Stimulated activated memory B cell treated with anti-CD40 and anti-IgM and Interleukin-4, amounts not matched to agents 10 μg/mL and 1 μg/mL and 100 μg/mL, for 72 hours (primary cell): ENCODE measurements around the gene TRAF1.

Source experiments
- ATAC-seq: fragments of 150-1000 bp; cut with Tn5 transposase; 2 replicates; pipeline ENCODE4 v1.10.0; 2021
- H3K27ac Mint-ChIP-seq: one replicate; pipeline ENCODE4 v1.8.0; 2022; ENCODE audit warnings: mild to moderate bottlenecking, mixed read lengths
- H3K27me3 Mint-ChIP-seq: one replicate; pipeline ENCODE4 v1.8.0; 2022; ENCODE audit warnings: mixed read lengths
- H3K36me3 Mint-ChIP-seq: one replicate; pipeline ENCODE4 v1.8.0; 2022; ENCODE audit warnings: mixed read lengths
- H3K4me1 Mint-ChIP-seq: one replicate; pipeline ENCODE4 v1.8.0; 2022; ENCODE audit warnings: mixed read lengths
- H3K4me3 Mint-ChIP-seq: one replicate; pipeline ENCODE4 v1.8.0; 2022; ENCODE audit warnings: mild to moderate bottlenecking, moderate library complexity, mixed read lengths
- H3K9me3 Mint-ChIP-seq: one replicate; pipeline ENCODE4 v1.8.0; 2022; ENCODE audit warnings: mixed read lengths

The TRAF1 gene

GRCh38 chr9:120893611-120894307, 32.8 kb downstream of the TRAF1 start:
- H3K4me3 Mint-ChIP-seq = peak overlapping the region; percentile 50
- peak; percentile 28 for ATAC-seq
- no peaks in the 10 kb centered on the region for H3K27me3 Mint-ChIP-seq
- peaks cover 5% of the 10 kb centered on the region for H3K36me3 Mint-ChIP-seq
- H3K4me1 Mint-ChIP-seq = peaks cover 50% of the 10 kb centered on the region
- peak overlapping the region; percentile 93 for H3K27ac Mint-ChIP-seq
- H3K9me3 Mint-ChIP-seq = no peaks in the 10 kb centered on the region

DNA sequence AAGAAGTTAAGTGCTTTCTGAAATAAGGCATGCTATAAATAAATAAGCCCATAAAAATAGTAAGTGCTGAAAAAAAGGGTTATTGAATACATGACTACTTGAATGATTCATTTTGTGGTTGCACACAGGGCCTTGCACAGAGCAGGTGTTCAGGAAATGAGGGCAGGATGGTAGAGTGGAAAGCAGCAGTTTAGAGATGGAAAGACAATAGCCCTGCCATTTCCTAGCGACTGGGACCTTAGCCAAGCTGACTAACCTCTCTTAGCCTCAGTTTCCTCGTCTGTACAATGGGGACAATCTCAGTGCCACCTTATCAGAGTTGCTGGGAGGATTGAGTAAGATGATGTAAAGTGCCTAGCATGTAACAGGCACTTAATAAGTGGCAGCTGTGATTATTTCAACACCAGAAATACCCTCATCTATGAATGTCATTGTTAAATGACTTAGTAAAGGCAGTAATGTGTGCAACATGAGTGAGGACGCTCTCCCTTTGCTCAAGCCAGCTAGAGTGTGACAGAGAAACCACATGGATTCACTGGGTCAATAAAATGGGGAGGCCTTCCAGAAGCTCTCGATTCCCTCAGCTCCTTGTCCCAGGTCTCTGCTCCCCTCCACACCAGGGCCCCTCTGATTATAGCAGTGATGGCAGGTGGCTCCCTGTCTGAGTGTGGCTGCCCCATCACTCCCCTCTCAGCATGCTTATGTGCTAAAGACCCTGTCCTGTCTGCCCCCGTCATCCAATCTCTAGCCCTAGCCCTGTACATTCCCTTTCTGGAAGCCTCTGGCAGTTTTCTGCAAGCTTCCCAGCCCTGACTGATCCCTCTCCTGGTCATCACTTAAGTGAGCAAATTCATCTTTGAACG, 33.6 kb downstream of the TRAF1 start:
- Mint-ChIP-seq H3K27ac (peak overlapping the region; percentile 93), H3K27me3 (no peaks in the 10 kb centered on the region), H3K4me1 (peaks cover 50% of the 10 kb centered on the region), H3K4me3 (peak overlapping the region; percentile 50), H3K36me3 (peaks cover 5% of the 10 kb centered on the region), H3K9me3 (no peaks in the 10 kb centered on the region)
- peak; percentile 90 for ATAC-seq

- Mint-ChIP-seq H3K4me3 (peak overlapping the region; percentile 2), H3K27ac (peak overlapping the region; percentile 93), H3K9me3 (no peaks in the 10 kb centered on the region), H3K27me3 (no peaks in the 10 kb centered on the region), H3K4me1 (peaks cover 48% of the 10 kb centered on the region), H3K36me3 (peaks cover 5% of the 10 kb centered on the region)
- ATAC-seq = peak; percentile 79
These were observed 34.5 kb downstream of the TRAF1 start for GRCh38 chr9:120891884-120892747.

DNA sequence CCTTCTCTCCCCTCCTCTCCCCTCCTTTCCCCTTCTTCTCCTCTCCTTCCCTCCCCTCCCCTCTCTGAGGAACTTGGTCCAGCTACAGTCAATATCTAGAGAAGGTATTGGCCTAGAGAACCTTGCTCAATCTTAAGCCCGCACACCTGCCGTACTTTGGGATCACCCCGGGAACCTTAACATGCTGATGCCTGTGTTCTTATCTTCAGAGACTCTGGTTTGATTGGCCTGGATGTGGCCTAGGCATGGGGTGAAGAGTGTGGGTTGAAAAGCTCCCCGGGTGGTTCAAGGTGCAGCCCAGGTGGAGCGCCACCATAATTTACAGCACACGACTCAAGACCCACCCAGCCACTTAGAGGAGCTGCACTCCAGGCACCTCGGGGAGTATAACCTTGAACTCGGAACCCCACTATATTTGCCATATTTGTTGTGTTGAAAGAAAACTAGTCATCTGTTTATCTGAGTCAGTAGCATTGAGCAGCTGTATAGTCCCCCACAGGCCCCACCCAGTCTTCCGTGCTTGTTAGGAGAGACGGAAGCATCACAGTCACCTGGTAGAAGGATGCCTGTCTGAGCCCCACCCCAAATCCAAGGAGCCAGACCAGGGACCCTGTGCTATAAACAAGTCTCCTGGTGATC, 35.2 kb downstream of the TRAF1 start:
- Mint-ChIP-seq H3K4me1 (peaks cover 50% of the 10 kb centered on the region), H3K4me3 (no peak overlapping the region), H3K9me3 (no peaks in the 10 kb centered on the region), H3K27me3 (no peaks in the 10 kb centered on the region), H3K27ac (peak overlapping the region; percentile 93), H3K36me3 (no peaks in the 10 kb centered on the region)
- ATAC-seq = no peak

DNA sequence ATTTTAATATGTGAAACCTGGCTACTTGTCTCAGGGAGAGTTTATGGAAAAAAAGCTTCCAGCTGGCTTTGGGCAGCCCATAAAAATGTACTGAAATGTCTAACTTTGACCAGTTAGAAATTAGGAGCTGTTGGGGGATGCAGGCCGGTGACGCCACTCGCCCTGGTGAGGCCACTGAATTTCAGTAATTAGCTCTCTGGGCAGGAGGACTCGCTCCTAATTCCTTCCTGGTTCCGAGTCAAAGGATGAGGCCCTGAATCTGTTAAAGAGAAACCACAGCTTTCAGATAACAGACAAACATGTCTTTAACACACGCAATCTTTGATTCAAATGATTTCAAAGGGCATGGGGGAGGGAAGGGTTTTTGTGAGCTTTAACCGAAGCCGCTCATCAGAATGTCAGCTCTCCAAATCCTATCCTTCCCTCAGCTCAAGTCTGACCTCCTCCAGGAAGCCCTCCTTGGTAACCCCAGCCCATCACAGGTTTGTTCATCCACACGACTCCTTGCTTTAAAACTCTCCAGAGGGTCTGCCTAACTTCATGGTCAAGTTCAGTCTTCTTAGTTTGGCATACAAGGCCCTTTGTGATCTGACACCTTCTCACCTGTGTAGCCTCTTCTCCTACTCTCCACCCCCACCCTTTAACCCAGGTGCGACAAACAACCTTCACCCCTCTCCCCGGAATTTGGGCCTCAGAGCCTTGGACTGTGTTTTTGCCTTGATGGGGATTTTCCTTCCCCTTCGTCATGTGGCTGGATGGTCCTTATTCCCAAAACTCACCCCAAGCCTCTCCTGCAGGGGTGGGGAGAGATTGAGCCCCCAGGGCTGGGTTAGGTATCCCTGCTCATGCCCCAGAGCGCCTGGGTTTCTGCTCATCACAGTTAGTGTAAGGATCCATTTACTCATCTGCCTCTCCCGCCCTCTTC, 36.0 kb downstream of the TRAF1 start:
- no peak for ATAC-seq
- H3K4me1 Mint-ChIP-seq = peaks cover 58% of the 10 kb centered on the region
- peak overlapping the region; percentile 93 for H3K27ac Mint-ChIP-seq
- no peaks in the 10 kb centered on the region for H3K9me3 Mint-ChIP-seq
- no peak overlapping the region for H3K4me3 Mint-ChIP-seq
- no peaks in the 10 kb centered on the region for H3K36me3 Mint-ChIP-seq
- H3K27me3 Mint-ChIP-seq = no peaks in the 10 kb centered on the region

- no peaks in the 10 kb centered on the region for H3K9me3 Mint-ChIP-seq
These were observed 36.9 kb downstream of the TRAF1 start for GRCh38 chr9:120889606-120890271.

DNA sequence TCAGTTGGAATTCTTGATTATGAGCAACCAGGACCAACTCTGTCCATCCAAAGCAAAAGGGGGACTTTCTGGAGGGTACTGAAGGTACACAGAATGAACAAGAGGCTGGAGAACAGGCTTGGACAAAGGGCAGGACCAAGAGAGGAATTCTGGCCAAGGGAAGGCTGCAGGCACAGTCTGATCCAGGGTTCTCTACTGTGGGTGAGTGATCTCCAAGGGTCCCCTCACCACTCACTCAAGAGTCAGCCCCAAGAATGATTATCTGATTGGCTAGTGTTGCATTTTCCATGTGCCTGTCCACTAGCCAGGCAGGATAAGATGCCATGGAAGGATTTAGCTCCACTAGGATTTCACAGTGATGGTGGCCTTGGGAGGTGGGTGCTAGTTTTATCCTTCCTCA, 38.0 kb downstream of the TRAF1 start:
- Mint-ChIP-seq H3K27me3 (no peaks in the 10 kb centered on the region), H3K36me3 (no peaks in the 10 kb centered on the region), H3K27ac (no peak overlapping the region), H3K4me3 (no peak overlapping the region), H3K4me1 (peaks cover 56% of the 10 kb centered on the region), H3K9me3 (no peaks in the 10 kb centered on the region)
- ATAC-seq = no peak

More at GRCh38 chr9:120889606-120890271, 36.9 kb downstream of the TRAF1 start:
- H3K27ac Mint-ChIP-seq = peak overlapping the region; percentile 93
- H3K36me3 Mint-ChIP-seq = no peaks in the 10 kb centered on the region
- H3K4me1 Mint-ChIP-seq = peaks cover 59% of the 10 kb centered on the region
- H3K27me3 Mint-ChIP-seq = no peaks in the 10 kb centered on the region
- no peak overlapping the region for H3K4me3 Mint-ChIP-seq
- no peak for ATAC-seq

DNA sequence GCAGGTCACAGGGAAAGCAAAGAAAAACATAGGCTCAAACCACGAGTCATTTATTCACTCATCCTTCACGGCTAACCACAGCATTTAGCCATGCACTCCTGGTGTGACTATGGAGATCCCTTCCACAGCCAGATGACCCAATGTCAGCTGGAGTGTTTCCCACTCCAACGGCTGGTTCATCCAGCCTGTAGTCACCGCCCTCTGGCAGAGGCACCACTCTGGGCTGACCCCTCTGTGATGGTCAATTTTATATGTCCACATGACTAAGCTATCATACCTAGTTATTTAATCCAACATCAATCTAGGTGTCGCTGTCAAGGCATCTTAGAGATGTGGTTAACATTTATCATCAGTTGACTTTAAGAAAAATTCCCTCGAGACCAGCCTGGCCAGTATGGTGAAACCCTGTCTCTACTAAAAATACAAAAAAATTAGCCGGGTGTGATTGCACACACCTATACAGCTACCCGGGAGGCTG, 40.1 kb downstream of the TRAF1 start:
- Mint-ChIP-seq H3K4me1 (peaks cover 41% of the 10 kb centered on the region), H3K27ac (peak overlapping the region; percentile 66), H3K9me3 (no peaks in the 10 kb centered on the region), H3K36me3 (no peaks in the 10 kb centered on the region), H3K27me3 (peaks cover 5% of the 10 kb centered on the region), H3K4me3 (no peak overlapping the region)
- peak; percentile 58 for ATAC-seq

GRCh38 chr9:120885958-120886357, 40.6 kb downstream of the TRAF1 start:
- Mint-ChIP-seq H3K27ac (peak overlapping the region; percentile 66), H3K9me3 (no peaks in the 10 kb centered on the region), H3K27me3 (peaks cover 11% of the 10 kb centered on the region), H3K36me3 (no peaks in the 10 kb centered on the region), H3K4me3 (no peak overlapping the region), H3K4me1 (peaks cover 35% of the 10 kb centered on the region)
- peak; percentile 12 for ATAC-seq

DNA sequence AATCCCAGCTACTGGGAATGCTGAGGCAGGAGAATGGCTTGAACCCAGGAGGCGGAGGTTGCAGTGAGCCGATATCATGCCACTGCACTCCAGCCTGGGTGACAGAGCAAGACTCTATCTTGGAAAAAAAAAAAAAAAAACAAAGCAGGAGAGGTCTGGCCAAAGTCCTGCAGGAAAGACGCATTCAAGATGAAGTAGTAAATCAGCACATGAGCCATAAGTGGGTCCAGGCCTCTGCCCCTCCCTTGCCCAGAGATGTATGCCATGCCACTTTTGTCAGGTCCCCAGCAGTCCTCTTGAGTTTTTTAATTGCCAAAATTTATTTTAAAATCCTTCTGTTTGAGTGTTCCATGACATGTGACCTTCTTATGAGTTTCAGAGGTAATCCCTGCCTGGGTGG, 41.1 kb downstream of the TRAF1 start:
- Mint-ChIP-seq H3K27ac (peak overlapping the region; percentile 66), H3K4me1 (peaks cover 30% of the 10 kb centered on the region), H3K27me3 (peaks cover 13% of the 10 kb centered on the region), H3K4me3 (no peak overlapping the region), H3K9me3 (no peaks in the 10 kb centered on the region), H3K36me3 (no peaks in the 10 kb centered on the region)
- ATAC-seq = no peak

DNA sequence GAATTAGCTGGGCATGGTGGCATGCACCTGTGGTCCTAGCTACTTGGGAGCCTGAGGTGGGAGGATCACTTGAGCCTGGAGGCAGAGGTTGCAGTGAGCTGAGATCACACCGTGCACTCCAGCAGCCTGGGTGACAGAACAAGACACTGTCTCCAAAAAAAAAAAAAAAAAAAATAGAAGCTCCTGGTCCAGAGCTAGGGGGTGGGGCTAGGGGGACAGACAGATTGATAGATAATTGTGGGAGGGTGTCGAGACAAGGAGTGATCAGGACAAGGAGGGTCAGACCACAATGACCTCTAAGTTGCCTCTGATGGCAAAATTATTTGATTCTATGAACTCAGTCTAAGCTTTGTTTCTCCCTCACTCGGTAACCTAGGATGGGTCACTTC, 43.0 kb downstream of the TRAF1 start:
- Mint-ChIP-seq H3K9me3 (no peaks in the 10 kb centered on the region), H3K36me3 (no peaks in the 10 kb centered on the region), H3K4me3 (no peak overlapping the region), H3K4me1 (peaks cover 35% of the 10 kb centered on the region), H3K27me3 (peaks cover 26% of the 10 kb centered on the region), H3K27ac (no peak overlapping the region)
- ATAC-seq = no peak

- ATAC-seq = no peak
- H3K27ac Mint-ChIP-seq = no peak overlapping the region
- peaks cover 27% of the 10 kb centered on the region for H3K27me3 Mint-ChIP-seq
- no peaks in the 10 kb centered on the region for H3K36me3 Mint-ChIP-seq
- H3K4me3 Mint-ChIP-seq = no peak overlapping the region
- H3K4me1 Mint-ChIP-seq = peaks cover 41% of the 10 kb centered on the region
- H3K9me3 Mint-ChIP-seq = no peaks in the 10 kb centered on the region
These were observed 43.5 kb downstream of the TRAF1 start for GRCh38 chr9:120882935-120883607.

DNA sequence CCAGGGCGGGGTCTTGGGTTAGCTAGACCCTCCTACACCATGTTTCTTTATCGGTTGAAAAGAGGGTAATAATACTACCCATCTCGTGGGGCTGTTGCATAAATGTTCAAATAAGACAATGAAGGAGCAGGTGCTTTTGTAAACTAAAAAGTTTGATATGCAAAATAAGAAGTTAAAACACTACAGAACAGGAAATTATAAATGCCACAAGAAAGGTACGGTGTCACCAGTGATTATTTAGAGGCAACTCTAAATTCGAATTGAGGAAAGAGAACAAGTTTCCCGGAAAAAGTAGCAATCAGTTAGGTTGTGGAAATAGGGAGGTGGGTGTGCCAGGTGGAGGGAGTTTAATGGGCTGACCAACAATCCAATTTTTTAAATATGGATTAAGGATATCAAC, 47.1 kb downstream of the TRAF1 start:
- no peak for ATAC-seq
- Mint-ChIP-seq H3K4me3 (no peak overlapping the region), H3K9me3 (no peaks in the 10 kb centered on the region), H3K27ac (peak overlapping the region; percentile 82), H3K27me3 (peaks cover 27% of the 10 kb centered on the region), H3K36me3 (peaks cover 6% of the 10 kb centered on the region), H3K4me1 (peaks cover 46% of the 10 kb centered on the region)
